GM06990 (cell line): ENCODE measurements around the gene RBM33.

Source experiments
- DNase-seq: peaks from one replicate; pipeline ENCODE4 v3.0.0-alpha.2; 2011; ENCODE audit not compliant: insufficient read length; ENCODE audit errors: extremely low read depth
- H3K27me3 ChIP-seq: replicated peaks from 2 replicates; pipeline ENCODE4 v1.6.0; 2011; ENCODE audit warnings: low read length; ENCODE audit not compliant: control insufficient read depth, insufficient read depth
- H3K36me3 ChIP-seq: 2 replicates; pipeline ENCODE4 v1.5.1; 2011; ENCODE audit warnings: low read length; ENCODE audit not compliant: control insufficient read depth, insufficient read depth
- H3K4me3 ChIP-seq: replicated peaks from 2 replicates; pipeline ENCODE4 v1.5.1; 2011; ENCODE audit warnings: low read depth, mild to moderate bottlenecking, control low read depth, low read length
- TF ChIP-seq, protein P1 (sequence below): IDR thresholded peaks from 2 replicates; pipeline ENCODE4 v1.5.1; 2011; ENCODE audit warnings: low read length, control low read depth, mild to moderate bottlenecking, inconsistent platforms; ENCODE audit not compliant: insufficient read depth, poor library complexity, severe bottlenecking

Gene RBM33

DNA sequence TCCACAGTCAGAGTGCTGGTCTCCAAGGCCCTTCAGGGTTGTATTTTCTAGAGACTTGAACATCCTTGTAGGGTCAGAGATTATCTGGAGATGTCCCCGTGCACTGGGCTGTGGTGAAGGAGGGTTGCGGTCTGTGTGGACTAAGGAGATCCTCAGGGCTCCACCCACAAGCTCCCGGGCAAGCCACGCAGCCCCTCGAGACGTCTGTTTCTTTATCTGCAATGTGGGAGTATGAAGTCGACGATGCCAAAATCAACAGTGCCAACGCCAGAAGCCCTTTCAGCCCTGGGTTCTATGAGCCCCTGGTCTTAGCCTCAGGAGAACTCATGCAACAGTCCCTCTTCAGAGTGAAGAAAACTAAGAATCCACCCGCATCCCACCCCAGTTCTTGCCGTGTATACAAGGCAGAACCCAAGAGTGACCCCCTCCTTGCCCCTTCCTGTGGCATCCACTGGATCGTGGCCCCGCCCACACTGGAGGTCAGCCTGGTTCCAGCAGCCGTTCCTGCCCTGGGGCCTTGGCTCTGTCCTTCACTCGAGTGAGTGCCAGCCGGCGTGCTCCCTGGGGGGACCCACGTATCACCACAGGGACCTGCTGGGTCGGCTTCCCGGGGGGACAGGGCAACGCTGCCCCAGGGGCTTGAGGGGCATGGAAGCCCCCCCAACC lies 173.8 kb downstream of the RBM33 start:
- Histone ChIP-seq H3K27me3 (no peaks in the 10 kb centered on the region; the same call in 1 of the 2 replicates), H3K4me3 (no peak overlapping the region), H3K36me3 (no peaks in the 10 kb centered on the region)
- TF ChIP-seq, protein P1, sequence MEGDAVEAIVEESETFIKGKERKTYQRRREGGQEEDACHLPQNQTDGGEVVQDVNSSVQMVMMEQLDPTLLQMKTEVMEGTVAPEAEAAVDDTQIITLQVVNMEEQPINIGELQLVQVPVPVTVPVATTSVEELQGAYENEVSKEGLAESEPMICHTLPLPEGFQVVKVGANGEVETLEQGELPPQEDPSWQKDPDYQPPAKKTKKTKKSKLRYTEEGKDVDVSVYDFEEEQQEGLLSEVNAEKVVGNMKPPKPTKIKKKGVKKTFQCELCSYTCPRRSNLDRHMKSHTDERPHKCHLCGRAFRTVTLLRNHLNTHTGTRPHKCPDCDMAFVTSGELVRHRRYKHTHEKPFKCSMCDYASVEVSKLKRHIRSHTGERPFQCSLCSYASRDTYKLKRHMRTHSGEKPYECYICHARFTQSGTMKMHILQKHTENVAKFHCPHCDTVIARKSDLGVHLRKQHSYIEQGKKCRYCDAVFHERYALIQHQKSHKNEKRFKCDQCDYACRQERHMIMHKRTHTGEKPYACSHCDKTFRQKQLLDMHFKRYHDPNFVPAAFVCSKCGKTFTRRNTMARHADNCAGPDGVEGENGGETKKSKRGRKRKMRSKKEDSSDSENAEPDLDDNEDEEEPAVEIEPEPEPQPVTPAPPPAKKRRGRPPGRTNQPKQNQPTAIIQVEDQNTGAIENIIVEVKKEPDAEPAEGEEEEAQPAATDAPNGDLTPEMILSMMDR, result no peak
- DNase-seq, result no peak

DNA sequence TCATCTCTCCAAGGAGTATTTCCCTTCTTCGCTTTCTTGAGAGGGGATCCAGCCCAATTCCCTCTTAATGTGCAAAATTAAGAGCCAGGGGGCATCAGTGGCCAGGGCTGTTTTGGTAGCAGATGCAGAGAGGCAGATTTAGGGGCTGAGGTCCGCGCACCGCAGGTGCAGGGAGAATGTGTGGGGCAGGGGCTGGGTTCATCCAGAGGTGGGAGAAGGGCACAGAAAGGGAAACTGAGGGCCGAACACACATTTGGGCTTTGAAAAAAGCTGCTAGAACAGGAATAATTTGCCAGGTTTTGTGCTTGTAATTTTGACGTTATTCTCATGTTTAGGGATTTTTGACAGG lies 174.3 kb downstream of the RBM33 start:
- no peak for DNase-seq
- Histone ChIP-seq H3K36me3 (no peaks in the 10 kb centered on the region), H3K4me3 (no peak overlapping the region), H3K27me3 (no peaks in the 10 kb centered on the region; the same call in 1 of the 2 replicates)
- TF ChIP-seq, protein P1, result no peak

DNA sequence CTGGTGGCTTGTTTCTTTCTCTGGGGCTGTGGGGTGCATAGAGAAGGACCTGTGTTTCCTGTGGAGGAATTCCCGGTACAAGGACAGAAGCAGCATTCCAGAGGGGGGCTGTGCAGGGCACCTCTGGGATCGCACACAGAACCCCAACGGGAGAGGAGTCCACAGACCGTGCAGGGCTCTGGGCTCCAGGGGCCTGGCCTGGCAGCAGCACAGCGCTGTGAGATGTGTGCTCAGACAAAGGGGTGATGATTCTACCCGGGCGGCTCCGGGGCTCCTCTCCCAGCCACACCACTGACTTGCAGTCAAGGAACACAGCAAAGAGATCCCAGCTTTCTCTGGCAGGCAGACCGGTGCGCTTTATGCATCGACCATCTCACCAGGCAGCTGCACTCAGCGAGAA lies 174.7 kb downstream of the RBM33 start:
- H3K27me3 ChIP-seq, result no peaks in the 10 kb centered on the region; the same call in 1 of the 2 replicates
- TF ChIP-seq, protein P1, result no peak
- DNase-seq, result no peak
- H3K36me3 ChIP-seq, result no peaks in the 10 kb centered on the region
- no peak overlapping the region for H3K4me3 ChIP-seq

DNA sequence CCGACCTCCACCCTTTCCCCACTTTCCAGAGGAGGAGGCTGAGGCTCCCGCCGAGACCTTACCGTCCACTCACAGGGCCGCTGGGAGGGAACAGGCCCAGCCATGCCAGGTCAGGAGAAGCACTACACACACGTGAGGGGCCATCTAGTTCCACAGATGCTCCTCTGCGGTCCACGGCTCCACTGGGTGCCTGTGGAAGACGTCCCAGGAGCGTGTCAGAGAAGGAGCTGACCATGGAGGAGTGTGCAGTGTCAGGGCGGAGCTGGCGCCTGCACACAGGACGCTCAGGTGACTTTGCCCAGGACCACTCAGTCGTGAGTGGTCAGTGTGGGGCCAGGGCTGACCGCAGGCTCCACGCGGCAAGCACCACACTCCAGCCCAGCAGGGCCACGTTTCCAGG lies 175.8 kb downstream of the RBM33 start:
- Histone ChIP-seq H3K4me3 (no peak overlapping the region), H3K36me3 (no peaks in the 10 kb centered on the region), H3K27me3 (no peaks in the 10 kb centered on the region; the same call in 1 of the 2 replicates)
- TF ChIP-seq, protein P1, result no peak
- DNase-seq, result no peak

DNA sequence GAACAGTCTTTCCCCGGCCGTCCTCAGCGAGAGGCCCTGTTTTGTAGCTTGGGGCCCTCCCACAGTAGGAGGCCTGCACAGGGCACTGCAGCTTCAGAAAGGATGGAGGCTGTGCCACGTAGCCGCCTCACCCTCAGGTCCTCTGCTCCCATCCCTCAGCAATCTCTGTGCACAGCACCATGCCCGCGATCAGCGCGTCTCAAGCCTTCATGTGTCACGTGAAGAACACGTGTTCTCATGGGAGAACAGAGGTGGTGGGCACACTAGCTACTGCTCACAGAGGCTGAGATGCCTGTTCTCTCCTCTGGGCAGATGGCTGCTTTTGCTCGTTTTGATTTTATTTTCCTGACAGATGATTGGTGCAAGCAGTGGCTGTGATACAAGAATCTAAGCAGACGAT lies 176.3 kb downstream of the RBM33 start:
- TF ChIP-seq, protein P1, result no peak
- H3K27me3 ChIP-seq, result no peaks in the 10 kb centered on the region; the same call in 1 of the 2 replicates
- H3K4me3 ChIP-seq, result no peak overlapping the region
- no peaks in the 10 kb centered on the region for H3K36me3 ChIP-seq
- DNase-seq, result no peak

DNA sequence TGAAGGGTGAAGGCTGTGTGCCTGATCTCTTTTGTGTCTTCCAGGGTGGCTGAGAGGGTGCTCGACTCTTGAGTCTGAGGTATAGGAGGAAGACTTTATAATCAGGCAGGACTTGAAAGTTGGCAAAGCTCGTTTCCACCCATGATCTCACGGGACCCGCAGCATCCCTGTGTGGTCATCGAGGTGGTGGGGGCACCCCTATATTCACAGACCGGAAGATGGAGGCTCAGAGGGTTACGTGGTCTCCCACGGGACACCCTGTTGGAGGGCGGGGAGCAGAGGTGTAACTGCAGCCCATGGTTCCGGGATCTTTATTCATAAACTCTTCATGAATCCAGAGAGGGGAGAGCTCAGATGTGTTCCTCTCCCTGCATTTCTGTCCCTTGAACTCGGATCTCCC lies 177.4 kb downstream of the RBM33 start:
- TF ChIP-seq, protein P1, result no peak
- Histone ChIP-seq H3K4me3 (no peak overlapping the region), H3K36me3 (no peaks in the 10 kb centered on the region), H3K27me3 (no peaks in the 10 kb centered on the region; the same call in 1 of the 2 replicates)
- DNase-seq, result no peak
